Lower leg skin (tissue), 4 donors: ENCODE data around the gene TACR2. TPM values are rescaled to one million over a fixed set of nuclear protein-coding genes. Genes with fewer than 3 reads are reported as not detected.

ENCODE experiments used
- DNase-seq, 2 donors: peaks; one replicate each; pipeline ENCODE4 v3.0.0-alpha.2; 2019; ENCODE audit warnings: low spot score in 2 of 2
- H3K4me3 ChIP-seq: fragments of 200-600 bp; sonication (generic); 2 replicates; pipeline ENCODE4 v1.5.1; 2017; ENCODE audit warnings: mild to moderate bottlenecking, low read depth; ENCODE audit not compliant: poor library complexity, severe bottlenecking
- CTCF ChIP-seq, 3 donors: fragments of 450-650 bp; IDR thresholded peaks; one replicate each; pipeline ENCODE4 v1.5.1; 2016; ENCODE audit warnings: antibody characterized with exemption in 3 of 3, mild to moderate bottlenecking in 3 of 3, moderate library complexity in 2 of 3
- POLR2A ChIP-seq, 2 donors: fragments of 450-650 bp; IDR thresholded peaks; one replicate each; pipeline ENCODE4 v1.6.1; 2016 to 2017; ENCODE audit warnings: antibody characterized with exemption in 2 of 2, mild to moderate bottlenecking in 1 of 2, moderate library complexity in 1 of 2
- WGBS, 2 donors: methylation state at CpG; one replicate each; pipeline ENCODE4 v1.1.5; 2018; 5-methylcytosine and 5-hydroxymethylcytosine counted together
- intact Hi-C: fragments of 100-400 bp; cut with DNase I; formaldehyde crosslinking; loops from one replicate; pipeline ENCODE4 v1.15.0; 2023; ENCODE audit warnings: low total_unique reads
- total RNA-seq, 4 donors: library from RNA; depleted of rRNA; stranded (reverse); fragments of >200 nt; gene quantifications; one replicate each; pipeline ENCODE4 v1.1.0, GENCODE V29; 2016

TACR2 gene
- total RNA-seq, 4 donors from 2014 or later, result 0.29 to 1.8 (median 1.7) TPM; not detected in 1

GRCh38 chr10:69458430-69459100 lies 41.8 kb upstream of the TACR2 start:
- intact Hi-C loops, result no loop called here
- TF ChIP-seq CTCF (IDR thresholded peaks at IDR 0.05) (no peak), POLR2A (IDR thresholded peaks at IDR 0.05) (no peak)
- 67 to 72% methylated on average over 10 of the region's 10 CpGs for WGBS, 2 donors
- no peak overlapping the region for H3K4me3 ChIP-seq
- DNase-seq, result no peak

- no peak overlapping the region for H3K4me3 ChIP-seq
- intact Hi-C loops, result no loop called here
- DNase-seq, result no peak
- TF ChIP-seq POLR2A (IDR thresholded peaks at IDR 0.05) (no peak), CTCF (IDR thresholded peaks at IDR 0.05) (no peak)
- WGBS, 2 donors, result 86 to 89% methylated on average over 5 of the region's 5 CpGs
Observed at GRCh38 chr10:69457771-69458237, 41.1 kb upstream of the TACR2 start.

- no peak for DNase-seq
- WGBS, 2 donors, result 84 to 90% methylated on average over 7 to 8 of the region's 8 CpGs
- intact Hi-C loops, result no loop called here
- TF ChIP-seq POLR2A (IDR thresholded peaks at IDR 0.05) (no peak), CTCF (IDR thresholded peaks at IDR 0.05) (no peak)
- no peak overlapping the region for H3K4me3 ChIP-seq
Observed at GRCh38 chr10:69456880-69457693, 40.4 kb upstream of the TACR2 start.

GRCh38 chr10:69455006-69455763 lies 38.5 kb upstream of the TACR2 start:
- no peak for DNase-seq
- H3K4me3 ChIP-seq, result no peak overlapping the region
- WGBS, 2 donors, result 90 to 93% methylated on average over 10 of the region's 10 CpGs
- TF ChIP-seq CTCF (IDR thresholded peaks at IDR 0.05) (no peak), POLR2A (IDR thresholded peaks at IDR 0.05) (no peak)
- intact Hi-C loops, result no loop called here

GRCh38 chr10:69453795-69454194 lies 37.1 kb upstream of the TACR2 start:
- no peak overlapping the region for H3K4me3 ChIP-seq
- TF ChIP-seq CTCF (IDR thresholded peaks at IDR 0.05), result no peak
- TF ChIP-seq POLR2A (IDR thresholded peaks at IDR 0.05), result no peak
- intact Hi-C loops, result no loop called here
- no peak for DNase-seq
